COLO668 (cell line): Measurements from ENCODE around the gene SAMD9.
"Not testable (repeated sequence)": the region's sequence is repeated elsewhere in the genome, so short reads cannot be mapped to it uniquely, and the experiment has no call there.

Source experiments
- DNase-seq: peaks from one replicate; lab custom pipeline; 2025; ENCODE audit not compliant: unreplicated experiment; lab: John Stamatoyannopoulos, UW

The SAMD9 gene

DNA sequence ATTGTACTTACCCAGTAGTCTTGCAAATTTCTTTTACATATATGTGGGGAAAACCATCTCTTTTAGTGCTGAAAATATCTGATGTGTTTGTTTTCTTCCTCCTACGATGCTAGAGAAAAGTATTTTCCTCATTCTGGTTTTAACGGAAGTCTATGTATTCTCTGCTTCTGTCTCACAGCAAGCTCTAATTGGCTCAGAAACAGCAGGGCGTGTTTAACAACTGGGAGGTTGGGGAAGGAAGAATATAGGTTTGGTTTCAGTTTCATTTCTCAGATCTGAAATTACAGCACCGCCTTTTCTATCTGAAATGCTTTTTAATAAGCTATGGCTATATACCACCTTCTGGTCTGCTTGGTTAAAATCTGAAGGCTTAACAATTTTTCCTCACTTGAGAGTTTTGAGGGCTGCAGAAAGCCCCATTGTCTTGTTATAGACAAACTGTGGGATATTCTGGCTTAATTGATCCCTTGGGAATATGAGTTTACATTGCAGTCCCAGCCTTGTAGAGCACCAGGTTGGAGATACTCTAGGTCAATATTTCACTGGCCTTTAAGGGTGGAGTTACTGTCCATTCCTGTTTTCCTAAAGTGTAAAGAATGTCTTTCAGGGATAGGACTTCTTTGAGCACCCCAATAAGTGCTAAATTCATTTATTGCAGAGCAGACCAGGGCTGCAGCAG is at the start of gene SAMD9:
Gene SAMD9 (minus strand): TSS at position 128 of the 679 bp plus-strand sequence. CDS start 11,882 bp downstream, outside the sequence.
- peak; percentile 47 for DNase-seq

DNA sequence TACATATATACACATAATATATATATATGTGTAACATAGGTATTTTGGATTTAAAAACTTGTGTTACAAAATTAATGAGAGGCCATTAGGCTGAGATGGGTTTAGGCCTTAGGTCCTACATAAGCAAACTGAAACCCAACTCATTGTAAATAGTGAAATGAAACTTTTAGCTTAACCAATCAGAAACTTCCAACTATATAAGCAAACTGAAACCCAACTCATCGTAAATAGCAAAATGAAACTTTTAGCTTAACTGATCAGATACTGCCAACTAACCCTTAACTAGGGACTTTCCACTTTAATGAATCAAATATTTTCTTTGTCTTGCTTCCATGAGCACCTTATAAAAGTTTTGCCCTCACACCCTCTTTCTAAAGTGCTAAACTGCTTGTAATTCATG is 47.7 kb upstream of the SAMD9 start:
- DNase-seq, result no peak

DNA sequence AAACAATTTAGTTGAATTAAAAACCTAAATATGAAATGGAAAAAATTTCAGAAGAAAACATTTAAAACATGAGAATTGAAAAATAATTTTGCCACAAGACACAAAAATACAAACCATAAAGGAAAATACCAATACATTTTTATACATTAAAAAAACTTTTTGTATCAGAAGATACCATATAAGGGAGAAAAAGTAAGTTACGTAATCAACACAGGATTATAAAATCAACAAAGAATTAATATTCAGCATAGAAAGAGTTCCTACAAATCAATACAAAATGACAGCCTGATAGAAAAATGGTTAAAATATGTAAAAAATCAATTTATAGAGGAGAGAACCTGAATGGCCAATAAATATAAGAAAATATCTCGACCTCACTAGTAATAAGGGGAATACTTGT is 47.0 kb upstream of the SAMD9 start:
- DNase-seq, result no peak

DNA sequence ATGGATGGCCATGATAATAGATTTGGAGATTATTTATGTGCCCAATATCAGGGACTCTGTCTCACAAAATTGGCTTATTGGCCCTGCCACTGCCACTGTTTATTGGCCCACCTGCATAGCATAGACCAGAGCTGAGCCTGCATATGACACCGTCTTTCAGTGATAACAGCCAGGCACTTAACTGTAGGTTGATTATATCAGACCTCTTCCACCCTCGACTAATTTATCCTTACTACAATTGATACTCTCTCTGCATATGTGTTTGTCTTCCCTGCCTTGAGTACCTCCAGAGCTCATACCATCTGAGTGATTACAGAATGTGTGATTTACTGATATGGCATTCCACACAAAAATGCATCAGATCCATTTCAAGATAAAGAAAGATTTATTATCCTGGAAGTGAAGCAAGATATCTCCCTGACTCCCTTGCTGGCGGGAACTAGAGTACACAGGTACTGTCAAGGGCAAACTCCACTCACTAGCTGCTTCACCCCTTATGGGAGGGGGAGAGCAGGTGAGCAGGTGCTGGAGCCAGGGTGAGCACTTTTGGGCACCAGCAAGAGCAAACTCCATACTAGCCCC is 43.5 kb upstream of the SAMD9 start:
- no peak for DNase-seq

DNA sequence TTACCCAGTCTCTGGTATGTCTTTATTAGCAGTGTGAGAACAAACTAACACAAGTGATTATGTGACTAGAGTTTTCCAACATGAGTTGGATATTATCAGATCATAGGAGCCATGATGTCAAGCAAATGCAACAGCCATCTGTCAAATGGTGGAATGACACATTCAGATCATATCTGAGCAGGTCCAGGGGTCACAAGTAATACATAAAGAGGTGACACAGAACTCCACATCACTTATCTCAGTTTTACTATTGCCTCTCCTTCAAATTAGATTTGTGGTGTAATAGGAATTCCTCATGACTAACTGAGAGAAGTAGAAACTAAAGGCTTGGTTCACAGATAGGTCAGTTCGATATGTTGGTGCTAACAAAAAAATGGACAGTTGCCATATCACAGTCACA is 42.6 kb upstream of the SAMD9 start:
- no peak for DNase-seq

DNA sequence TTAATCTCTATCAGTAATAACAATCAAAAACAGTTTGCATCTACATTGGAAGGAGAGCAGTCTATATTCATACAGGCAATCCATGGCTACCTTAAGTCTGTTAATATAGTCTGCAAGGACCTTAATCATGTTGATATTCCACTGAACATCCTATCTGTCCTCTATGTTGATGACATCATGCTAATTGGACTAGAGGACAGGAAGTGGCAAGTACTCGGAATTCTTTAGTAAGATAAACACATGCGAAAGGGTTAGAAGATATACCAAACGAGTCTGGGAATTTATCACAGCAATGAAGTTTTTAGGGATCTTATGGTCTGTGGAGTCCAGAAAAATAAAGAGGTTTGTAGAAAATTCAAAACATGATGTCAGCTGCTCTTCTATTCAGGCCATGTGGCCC is 41.7 kb upstream of the SAMD9 start:
- DNase-seq, result no peak

DNA sequence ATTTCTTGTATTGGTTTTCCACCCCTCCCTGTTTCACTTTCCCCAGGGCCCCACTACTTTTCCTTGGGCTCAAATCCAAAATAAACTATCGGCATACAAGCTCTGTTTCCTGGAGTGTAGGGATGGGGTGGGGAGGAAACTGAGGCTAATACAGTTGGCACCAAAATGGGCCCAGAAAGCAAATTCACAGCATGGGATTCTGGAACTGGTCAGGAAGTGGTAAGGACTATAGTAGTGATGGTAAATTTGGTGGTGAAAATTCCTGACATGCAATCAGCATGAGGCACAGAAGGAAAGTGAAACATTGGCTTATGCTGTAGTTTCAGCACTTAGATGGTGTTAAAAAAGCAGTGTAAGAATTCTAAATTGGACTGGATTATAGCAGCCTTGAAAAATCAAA is 39.1 kb upstream of the SAMD9 start:
- no peak for DNase-seq

DNA sequence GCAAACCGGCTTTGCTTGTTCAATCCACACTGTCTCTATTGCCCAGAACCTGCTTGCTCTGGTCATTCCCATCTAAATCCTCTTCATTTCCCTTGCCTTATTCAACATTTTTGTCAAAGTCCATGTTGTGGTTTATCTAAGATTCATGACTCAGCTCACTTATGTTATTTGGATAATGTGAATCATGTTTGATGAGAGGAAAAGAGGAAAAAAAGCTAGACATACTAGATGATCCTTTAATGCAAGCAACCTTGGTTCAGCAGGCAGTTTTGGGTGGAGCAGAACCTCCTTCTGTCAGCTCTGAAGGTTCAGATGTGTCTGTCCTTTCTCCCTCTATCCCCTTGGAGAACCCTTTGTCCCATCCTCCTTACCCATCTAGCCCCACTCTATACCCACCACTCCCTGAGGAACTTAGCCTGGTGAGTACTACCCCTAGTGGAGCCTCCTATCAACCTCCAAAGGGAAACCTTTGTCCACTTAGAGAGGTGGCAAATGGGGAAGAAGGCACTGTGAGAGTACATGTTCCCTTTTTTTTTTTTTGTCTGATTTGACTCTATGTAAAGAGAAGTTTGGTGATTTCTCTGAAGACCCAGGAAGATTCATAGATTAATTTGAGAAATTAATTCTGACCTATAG is 32.5 kb upstream of the SAMD9 start:
- DNase-seq, result no peak

DNA sequence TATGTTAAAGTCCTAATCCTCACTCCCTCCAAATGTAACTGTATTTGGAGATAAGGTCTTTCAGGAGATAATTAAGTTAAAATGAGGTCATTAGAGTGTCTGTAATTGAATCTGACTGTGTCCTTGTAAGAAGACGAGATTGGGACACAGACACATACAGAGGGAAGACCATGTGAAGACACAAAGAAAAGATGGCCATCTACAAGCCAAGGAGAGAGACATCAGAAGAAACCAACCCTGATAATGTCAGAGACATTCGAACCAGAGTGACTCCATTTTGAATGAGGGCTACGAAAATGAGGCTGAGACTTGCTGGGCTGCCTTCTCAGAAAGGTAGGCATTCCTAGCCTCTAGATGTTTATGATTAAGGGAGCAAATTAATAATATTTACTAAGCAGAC is 30.9 kb upstream of the SAMD9 start:
- no peak for DNase-seq

DNA sequence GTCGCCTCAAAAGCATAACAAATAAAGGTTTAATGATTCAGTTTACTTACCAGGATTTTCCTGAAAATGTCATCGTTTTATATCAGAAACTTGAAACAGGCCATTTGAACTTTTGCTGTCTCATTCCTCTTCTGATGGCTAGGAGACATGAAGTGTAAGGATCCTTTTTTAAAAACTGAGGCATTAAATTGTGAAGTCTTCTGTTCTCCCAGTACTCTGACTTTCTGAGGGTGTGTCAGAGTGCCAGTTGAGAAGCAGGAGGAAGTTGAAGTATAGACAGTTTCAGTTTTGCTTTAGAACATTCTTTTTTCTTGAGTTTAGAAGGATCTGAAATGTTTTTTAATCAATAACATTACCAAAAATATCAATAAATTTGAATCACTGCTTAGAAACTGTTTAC is 30.4 kb upstream of the SAMD9 start, which contains the start of gene SAMD9L:
Gene SAMD9L (minus strand): TSS at position 242 of the 400 bp plus-strand sequence. CDS start 12,414 bp downstream, outside the sequence.
- no peak for DNase-seq

DNA sequence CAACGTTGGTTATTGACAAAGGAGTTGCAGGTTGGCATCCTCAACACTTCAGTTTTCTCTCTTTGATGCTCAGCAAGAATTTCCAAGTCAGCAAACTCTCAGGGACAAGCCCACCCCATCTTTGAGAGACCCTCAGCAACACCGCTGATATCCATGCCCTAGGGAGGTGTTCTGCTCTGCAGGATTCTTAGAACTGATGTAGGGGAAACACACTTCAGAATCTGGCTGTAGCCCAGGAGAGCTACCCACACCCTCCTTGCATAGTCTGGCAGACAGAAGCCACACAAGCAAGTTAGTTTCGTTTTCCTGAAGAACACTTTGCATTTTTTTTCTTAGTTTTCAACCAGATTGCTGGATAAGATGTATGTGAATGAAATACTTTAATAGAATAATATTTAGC is 29.6 kb upstream of the SAMD9 start:
- DNase-seq, result no peak

DNA sequence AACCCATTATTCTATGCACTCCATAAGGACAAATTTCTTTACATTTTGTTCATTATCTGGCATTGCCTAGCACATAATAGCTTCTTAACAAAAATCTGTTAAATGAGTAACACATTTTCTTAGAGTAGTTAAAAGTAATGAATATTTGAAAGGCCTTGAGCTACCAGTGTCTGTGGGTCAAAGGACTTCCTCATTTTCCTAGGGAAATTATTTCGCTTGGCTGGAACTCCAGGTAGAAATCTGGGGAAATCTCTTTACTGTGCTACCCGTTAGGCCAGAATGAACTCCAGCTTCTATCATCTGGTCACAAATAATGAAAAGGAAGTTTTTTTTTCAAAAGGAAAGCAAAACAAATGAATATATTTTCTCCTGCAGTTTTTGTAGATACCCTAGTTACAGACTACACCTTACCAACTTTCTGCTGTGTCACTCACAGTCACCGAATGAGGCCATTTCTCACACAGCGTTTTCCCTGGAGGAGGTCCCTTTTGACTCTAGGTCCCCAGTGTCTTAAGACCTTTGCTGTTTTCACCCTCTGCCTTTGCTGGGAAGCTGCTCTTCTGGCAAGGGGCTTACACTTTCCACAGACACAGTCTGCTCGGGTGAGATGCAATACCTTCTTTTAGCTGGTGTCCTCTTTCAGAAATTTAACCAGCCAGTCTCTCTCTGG is 28.8 kb upstream of the SAMD9 start:
- no peak for DNase-seq

DNA sequence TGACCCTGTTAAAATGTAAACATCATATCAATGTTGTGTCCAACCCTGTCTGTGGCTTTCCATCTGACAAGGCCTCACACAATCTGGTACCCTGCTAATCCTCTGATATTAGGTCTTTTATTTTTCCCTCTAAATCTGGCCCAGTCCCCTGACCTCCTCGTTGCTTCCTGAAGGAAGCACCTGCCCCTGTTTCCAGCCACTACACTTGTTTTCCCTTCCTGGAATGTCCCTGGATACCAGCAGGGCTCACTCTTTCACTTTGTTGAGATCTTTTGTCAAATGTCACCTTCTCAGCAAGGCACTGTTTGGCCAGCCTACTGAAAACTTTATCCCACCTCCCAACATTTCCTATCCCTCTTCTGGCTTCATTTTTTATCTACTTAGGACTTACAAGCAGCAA is 28.3 kb upstream of the SAMD9 start:
- DNase-seq, result no peak

DNA sequence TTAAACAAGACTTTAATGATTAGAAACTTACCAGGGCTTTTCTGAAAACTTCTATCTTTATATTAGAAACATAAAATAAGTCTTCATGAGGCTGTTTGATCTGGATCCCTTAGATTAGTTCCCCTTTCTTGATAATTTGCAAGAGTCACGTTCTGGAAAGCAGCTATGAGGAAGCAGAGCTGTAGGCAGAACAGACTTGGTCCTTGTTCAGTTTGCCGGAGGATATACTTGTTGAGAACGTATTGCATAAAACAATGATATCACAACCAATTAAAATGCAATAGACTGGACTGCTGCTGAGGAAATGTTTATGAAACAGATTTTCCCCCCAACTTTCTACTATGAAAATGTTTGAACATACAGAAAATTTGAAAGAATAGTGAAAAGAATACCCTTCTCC is 27.6 kb upstream of the SAMD9 start:
- DNase-seq, result no peak

DNA sequence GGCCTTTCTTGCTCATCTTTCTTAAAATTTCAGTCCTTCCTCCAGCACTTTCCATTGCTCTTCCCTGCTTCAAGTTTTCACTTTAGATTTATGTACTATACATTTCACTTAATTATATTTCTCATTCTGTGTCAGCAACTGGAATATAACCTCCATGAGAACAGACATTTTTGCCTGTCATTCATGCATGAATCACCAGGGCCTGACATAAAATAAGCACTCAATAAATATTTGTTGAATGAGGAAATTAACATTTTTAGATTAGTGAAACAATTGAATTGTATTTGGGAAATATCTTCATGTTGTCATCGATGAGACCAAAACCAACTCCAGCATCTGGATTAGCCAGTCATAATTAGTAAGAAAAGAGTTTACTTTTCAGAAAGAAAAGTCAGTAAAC is 24.3 kb upstream of the SAMD9 start:
- DNase-seq, result no peak

DNA sequence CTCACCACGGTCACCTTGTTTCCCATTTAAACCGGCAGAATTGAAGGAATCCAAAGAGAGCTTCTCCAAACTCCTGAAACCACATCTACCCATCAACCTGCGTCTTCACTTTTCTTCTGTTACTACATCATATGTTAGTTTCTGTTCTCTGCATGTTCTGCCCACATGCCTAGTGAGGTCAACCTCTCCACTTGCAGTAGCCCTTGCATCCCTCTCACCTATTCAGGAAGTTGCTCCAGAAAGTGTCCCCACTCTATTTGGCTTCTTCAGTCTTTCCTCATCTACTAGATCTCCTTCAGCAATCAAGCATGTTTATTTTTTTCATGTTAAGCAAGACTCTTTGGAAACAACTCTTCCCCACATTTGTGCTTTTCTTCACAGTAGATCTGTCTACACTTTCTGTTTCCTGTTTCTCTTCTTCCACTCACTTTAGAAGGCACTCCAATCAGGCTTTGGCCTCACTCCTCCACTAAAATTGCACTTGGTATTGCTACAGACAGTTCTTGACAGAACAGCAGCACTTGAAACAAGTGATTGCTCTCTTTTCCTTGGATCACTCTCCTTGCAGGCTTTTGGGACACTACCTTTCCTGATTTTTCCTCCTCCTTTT is 22.9 kb upstream of the SAMD9 start:
- DNase-seq, result no peak

DNA sequence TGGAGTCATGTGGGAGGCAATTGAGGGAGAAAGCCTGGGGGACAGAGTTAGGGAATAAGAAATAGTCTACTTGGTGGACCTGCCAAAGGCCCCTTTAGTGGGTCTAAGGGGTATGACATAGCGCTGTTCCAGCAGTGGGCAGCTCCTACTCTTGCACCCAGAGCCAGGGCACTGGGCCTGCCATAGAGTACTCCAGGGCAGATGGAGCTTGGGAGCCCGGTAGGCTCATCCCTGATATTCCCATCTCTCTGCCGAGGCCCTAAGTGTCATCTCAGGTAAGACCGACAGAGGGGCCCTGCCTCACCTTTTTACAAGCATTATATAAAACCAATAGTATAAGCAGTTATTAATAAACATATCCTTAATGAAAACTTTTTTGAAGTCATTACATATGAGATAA is 20.8 kb upstream of the SAMD9 start:
- no peak for DNase-seq

DNA sequence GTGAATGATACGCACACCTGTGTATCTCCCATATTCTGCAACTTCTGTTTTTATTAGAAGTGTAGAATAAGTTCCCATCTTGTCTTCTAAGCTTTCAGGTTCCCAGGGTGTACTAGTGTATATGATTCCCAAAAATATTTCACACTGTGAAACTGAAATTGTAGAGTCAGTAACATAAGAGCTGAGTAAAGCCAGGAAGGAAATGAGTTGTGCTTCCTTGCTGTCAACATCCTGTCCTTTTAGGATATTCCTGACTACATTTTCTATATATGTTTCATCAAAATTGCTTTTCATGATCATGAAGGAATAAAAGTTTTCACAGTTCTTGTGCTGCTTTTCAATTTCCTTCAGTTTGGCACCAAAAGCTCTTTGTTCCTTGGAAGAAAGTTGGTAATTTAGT is 15.2 kb upstream of the SAMD9 start:
- DNase-seq, result no peak

DNA sequence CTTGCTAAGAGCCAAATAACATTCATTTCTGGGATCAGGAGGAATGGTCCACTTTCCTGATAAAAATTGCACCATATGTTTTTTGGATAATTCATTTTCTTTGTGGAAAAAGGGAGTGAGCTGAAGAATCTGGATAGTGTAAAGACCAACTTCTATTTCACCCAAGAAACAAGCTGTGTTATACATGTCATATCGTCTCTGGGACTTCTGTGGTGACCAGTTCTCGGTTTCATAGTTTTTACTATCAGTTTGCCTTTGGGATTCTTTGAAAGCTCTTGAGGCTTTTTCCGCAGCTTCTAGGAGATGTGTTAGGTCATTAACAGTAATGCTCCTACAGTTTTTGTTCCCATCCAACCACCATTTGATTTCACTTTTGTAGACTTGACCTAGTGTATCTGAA is 14.4 kb upstream of the SAMD9 start:
- no peak for DNase-seq

DNA sequence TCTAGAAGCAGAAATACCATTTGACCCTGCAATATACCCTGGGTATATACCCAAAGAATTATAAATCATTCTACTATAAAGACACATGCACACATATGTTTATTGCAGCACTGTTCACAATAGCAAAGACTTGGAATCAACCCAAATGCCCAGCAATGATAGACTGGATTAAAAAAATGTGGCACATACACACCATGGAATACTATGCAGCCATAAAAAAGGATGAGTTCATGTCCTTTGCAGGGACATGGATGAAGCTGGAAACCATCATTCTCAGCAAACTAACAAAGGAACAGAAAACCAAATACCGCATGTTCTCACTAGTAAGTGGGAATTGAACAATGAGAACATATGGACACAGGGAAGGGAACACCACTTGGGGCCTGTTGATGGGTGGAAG is 9.2 kb upstream of the SAMD9 start:
- DNase-seq, result not testable (repeated sequence)

DNA sequence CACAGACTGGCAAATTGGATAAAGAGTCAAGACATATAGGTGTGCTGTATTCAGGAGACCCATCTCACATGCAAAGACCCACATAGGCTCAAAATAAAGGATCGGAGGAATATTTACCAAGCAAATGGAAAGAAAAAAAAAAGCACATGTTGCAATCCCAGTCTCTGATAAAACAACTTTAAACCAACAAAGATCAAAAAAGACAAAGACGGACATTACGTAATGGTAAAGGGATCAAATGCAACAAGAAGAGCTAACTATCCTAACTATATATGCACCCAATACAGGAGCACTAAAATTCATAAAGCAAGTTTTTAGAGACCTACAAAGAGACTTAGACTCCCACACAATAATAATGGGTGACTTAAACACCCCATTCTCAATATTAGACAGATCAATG is 5.8 kb upstream of the SAMD9 start:
- DNase-seq, result not testable (repeated sequence)
